NK-92 (cell line): ENCODE measurements around the gene KCNE3.

Experiments used
- DNase-seq: peaks from one replicate; lab custom pipeline; 2025; ENCODE audit not compliant: unreplicated experiment; lab: John Stamatoyannopoulos, UW

Gene KCNE3, protein sequence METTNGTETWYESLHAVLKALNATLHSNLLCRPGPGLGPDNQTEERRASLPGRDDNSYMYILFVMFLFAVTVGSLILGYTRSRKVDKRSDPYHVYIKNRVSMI

DNA sequence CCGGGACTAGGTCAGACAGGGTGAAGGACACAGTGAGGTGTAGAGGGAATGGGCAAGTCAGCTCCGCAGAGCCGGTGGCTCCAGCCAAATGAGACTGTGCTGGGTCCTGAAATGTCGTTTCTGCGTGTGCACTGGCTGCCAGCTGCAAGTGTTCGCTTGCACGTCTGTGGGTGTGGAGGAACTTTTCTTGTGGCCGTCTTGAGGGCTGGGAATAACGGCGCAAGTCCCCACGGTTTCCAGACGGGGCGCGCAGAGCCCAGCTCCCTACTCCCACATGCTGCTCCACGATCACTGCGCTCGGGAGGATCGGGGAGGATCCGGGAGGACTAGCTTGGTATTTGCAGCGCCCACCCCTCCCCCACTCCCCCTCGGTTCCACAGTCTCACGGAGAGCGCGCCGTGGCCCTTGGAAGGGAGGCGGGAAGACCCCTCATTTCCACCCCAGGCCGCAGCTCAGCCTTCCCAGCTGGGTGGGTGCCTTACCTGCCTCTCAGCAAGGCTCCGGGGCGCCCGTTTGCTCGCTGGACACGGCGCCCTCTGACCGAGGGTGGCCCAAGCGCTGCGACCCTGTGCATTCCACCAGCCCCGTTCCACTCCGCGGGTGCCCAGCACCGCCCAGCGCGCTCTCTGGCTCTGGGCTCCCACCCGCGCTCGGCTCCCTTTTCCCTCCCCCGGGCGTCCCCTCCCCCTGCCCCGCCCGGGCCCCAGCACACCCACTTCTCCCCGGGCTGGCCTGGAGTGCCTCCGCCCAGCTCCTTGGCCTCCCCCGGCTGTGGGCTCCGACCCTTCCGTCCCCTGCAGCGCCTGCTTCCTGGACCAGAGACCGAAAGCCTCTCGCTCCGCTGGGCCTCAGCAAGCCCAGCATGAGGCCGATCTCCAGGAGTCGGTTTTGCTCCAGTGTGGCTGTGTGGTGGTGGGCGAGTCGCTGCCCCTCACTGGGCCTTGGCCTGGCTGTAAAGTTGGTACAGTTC, at the start of gene KCNE3:
Gene KCNE3, minus strand, starts transcription at position 634 of the 970 bp plus-strand sequence. CDS start 9,986 bp downstream, outside the sequence.
- no peak for DNase-seq

DNA sequence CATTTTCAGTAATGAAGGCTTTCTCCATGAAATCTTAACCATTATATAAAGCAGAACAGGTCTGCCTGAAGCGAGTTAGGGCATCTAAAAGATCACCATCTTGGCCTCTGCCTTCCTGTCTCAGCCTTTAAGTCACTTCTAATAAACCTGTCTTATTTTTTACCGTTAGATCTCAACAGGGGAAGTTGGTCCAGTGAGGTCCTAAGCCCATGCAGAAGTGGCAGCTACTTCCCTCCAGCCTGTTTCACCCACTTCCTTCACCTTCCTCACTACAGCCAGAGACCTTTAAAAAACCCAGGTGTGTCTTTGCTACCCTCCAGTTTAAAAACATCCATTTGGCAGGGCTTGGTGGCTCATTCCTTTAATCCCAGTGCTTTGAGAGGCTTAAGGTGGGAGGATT, 40.2 kb upstream of the KCNE3 start:
- DNase-seq = no peak

DNA sequence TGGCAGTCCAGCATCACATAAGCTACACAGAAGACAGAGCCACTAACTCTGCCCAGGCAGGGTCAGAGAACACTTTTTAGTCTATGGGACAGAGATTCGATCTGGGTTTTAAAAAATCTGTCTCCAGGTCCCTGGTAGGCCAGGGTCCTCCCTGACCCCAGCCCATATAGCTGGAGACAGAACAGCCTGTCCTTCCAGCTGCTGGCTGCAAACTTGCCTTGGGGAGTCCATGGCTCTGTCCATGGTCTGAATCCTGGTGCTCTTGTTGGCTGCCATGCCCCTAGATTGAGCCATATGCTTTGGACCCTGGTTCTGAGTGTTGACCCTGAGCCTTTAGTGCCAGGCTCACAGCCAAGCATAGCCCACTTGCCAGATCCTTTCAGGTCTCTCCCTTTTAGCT, 39.5 kb upstream of the KCNE3 start:
- DNase-seq = no peak

DNA sequence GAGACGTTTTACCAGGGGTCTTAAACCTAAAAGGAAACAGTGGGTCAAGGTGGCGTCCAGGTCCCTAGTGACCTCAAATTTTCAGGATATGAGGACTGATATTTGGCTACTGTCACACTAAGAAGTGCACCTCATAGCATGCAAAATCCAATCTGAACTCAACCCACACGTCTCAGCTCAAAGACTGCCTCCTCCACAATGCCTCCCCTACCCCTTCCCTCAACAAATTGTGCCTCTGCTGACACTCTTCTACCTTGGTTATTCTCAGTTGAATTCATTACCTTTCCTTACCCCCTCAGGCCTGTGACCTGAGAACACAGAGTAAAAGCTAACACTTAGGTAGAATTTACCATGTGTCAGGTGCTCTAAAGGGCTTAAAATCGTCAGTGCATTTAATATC, 38.6 kb upstream of the KCNE3 start:
- DNase-seq = no peak

DNA sequence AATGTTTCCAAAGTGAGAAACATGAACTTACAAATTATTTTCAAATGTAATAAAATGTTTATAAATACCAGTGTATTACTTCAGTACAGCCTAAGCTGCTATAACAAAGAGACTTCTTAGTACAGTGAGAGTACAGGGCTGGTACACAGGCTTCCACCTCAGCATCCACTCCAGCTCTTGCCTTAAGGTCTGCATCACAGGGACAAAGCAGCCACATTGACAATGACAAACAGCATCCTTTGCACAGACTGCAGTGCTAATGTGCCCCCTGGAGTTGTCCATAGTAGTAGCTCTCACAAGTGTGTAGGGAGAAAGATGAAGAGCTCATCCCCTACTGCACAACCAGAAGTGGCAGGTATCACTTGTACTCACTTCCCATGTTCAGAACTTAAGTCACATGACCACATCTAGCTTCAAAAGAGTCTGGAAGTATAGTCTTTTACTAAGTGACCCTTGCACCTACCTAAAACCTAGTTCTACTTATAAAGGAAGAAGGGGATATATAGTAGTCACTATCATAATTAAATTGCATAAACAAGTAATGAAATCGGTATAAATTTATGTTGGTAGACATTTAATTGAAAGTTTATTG, 36.8 kb upstream of the KCNE3 start:
- DNase-seq = no peak

DNA sequence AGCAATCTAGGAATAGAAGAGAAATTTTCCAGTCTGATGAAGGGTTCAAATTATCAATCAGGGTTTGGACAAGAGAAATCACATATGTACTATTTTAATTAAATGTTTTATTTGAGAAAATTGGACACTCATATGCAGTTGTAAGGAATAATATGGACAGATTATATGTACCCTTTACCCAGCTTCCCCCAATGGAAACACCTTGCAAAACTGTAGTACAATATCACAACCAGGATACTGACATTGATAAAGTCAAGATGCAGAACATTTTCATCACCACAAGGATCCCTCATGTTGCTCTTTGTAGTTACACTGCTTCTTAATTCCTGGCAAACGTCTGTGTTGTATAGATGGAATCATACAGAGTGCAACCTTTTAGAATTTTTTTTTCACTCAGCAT, 27.6 kb upstream of the KCNE3 start:
- DNase-seq = no peak

DNA sequence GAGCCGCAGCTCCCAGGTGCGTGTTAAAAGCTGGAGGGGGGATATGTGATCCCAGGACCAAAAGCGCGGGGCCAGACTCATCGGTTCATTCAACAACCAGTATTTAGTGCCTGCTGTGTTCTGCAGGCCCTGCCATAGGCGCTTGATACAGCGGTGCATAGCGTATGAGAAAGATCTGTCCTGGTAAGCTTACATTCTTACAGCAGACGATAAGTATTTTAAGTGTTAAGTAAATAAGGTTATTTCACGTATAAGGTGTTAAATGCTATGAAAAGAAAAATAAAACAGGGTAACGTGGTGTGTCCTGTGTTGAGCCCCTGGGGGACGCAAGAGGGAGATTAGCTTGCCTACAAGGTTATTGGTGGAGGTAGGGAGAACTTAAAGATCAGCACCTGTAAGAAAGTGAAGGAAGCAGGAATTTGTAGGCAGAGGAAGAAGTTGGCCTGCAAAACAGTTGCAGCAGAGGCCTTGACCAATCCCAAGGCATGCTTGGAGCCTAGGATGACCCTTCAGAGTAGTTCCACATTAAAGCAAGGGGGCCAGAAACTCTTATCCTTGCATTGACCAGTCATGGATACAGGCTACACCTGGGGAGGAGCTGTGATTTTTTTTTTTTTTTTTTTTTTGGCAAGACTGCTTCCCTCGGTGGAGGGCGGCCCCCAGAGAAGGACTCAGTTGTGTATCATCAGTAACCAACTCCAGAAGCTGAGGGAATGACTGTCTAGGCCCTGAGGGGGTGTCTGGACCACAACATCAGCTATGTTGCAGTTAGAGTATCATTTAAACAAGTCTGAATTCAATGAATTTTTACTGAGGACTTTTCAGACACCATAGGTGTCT, 26.7 kb upstream of the KCNE3 start:
- DNase-seq = no peak

DNA sequence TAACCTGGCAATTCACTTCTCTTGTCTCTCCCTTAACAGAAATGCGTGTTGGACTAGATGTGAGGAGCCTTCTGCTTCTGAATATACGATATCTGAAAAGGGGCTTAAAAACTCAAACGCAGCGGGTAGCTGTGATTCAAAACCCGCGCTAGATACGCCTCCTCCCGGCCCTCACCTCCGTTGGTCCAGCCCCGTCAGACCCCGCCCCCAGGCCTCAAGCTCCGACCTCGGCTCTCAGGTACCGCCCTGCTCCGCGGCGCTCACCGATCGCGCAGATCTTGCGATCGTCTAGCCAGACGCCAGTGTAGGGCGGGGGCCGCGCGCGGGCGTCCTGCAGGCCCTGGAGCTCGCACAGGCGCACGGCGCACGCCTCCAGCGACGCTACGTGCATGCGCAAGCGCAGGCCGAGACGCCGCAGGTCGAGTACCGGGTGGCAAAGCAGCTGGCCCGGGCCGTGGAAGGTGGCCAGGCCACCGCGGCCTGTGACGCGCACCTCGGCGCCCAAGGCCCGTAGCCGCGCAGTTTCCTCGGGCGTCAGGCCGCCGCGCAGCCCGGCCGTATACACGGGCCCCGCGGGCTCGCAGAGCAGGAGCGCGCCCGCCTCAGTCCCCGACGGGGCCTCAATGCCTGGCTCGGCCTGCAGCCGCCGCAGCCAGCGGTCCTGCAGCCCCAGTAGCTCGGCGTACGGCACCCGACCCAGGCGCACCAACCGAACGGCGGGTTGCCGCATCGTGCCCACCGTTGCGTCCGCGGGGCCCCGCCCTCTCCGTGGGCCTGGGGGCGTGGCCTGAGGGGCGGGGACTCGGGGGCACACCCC, 25.8 kb upstream of the KCNE3 start, which contains the start of gene LIPT2:
Gene LIPT2, minus strand, starts transcription at position 751 of the 817 bp plus-strand sequence. Its CDS starts 21 bp downstream, at position 730.
- peak; percentile 76 for DNase-seq

DNA sequence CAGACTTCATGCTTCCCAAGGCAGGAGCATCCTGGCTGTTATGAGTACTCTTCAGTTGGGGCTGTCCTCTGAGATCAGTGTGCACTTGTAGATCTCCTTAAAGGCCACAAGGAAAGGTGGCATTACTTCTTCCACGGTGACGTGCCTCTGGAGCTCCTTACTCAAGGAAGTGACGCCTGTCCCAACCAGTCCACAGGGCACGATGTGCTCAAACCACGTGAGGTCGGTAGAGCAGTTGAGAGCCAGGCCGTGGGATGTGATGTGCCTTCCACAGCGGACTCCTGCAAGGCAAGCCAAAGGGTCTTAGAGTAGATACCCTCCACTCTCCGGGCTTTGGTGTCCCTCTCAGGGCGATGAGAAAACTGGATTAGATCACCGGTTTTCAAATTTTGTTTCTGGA, 24.7 kb upstream of the KCNE3 start:
- DNase-seq = no peak

DNA sequence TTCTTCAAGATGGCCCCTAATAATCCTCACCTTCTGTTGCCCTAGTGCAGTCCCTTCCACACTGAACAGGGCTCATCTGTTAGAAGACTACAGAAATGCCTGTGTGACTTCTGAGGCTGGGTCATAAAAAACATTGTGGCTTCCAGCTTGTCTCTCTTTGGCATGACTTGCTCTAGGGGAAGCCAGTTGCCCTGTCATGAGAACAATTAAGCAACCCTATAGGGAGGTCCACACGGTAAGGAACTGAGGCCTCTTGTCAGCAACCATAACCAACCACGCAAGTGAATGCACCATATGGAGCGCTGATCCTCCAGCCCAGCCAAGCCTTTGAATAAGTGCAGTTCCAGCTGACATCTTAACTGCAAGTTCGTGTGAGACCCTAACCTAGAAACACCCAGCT, 23.6 kb upstream of the KCNE3 start:
- DNase-seq = no peak

DNA sequence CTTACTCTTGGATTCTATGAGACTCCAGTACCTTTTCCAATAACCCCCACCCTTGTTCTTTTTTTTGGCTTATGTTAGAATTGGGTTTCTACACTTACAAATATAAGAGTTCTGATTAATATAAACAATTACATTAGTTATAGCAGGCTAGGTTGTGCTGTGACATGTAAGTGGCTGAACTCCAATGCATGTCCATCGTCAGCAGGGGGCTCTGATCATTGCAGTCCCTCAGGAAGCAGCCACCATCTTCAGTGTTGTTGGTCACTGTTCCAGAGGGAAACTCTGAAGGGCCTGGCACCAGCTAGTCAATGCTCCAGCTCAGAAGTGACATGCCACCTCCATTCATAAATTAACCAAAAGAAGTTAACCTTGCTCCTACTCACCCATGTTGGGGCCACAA, 20.5 kb upstream of the KCNE3 start:
- DNase-seq = no peak

DNA sequence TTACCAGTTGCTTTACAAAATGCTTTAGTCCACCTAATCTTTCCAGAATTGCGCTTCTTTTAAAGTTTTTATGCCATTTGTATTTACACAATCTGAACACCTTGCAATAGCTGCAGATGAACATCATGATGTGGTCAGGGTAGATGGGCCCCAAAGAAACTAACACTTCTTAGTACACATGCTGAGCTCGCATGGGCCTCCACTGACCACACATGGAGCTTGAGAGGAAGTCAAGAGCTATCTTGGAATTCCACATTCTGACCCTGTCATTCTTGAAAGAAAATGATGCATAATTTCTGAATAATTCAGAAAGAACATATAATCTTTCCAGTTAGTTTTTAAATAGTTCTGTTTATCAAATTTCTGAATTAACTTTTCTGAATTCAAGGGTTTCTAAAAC, 18.5 kb upstream of the KCNE3 start:
- DNase-seq = no peak

DNA sequence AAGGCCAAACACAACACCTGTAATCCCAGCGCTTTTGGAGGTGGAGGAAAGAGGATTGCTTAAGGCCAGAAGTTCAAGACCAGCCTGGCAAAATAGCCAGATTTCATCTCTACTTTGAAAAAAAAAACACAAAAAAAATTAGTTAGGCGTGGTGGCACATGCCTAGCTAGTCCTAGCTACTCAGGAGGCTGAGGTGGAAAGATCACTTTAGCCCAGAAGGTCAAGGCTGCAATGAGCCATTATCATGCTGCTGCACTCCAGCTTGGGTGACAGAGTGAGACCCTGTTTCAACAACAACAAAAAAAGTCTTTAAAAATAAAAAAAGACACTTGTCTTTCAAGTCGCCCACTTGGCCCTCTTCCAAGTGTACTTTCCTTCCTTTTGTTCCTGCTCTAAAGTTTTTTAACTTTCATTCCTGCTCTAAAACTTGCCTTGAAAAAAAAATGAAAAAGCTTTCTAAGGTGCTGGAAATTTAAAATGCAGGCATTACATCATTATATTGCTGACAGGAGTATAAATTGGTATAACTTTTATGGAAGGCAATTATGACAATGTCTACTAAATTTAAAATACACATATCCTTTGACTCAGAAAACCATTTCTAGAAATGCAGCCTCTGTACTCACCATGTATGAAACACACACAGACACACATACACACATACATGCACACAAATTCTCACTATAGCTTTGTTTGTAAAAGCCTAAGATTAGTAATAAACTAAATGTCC, 13.5 kb upstream of the KCNE3 start:
- no peak for DNase-seq

DNA sequence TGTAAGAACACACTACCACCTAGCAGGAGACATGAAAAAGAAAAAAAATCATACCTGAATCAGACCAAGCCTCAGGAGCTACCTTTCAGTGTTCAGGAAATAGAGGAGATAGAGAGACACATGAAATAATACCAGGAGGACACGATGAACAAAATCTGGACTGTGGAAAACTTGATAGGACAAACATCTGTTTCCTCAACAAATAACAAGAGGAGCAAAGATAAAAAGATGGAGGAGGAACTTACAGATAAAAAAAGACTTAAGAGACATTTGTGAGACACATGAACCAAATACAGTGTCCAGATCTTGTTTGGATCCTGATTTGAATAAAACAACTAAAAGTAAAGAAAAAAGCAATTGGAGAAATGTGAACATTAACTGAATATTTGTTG, 12.4 kb upstream of the KCNE3 start:
- no peak for DNase-seq

DNA sequence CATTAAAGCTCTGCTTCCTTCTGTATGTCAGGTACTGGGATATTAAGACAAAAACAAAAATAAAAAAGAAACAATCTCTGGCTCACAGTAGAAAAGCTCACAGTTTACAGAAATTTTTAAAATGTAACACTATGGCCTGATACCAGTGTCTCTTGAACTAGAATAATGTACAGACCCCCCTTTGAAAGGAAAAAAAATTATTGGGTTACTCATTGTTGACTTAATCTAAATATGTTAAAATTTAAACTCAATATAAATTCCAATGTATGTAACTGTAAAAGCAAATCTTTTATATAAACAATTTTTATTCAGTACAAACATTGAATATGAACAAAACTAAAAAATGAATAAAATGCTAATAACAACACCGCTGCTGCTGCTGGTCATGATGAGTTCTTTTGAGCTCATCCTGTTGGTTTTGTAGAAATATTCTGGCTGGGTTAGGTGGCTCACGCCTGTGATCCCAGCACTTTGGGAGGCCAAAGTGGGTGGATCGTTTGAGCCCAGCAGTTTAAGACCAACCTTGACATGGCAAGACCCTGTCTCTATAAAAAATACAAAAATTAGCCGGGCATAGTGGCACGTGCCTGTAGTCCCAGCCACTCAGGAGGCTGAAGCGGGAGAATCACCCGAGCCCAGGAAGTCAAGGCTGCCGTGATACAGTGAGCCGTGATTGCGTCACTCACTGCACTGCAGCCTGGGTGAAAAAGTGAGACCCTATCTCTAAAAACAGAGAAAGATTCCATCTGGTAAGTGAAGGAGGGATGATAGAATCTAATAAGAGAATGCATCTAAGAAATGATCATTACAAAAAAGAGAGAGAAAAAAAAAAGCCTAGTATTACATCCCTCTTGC, 11.8 kb upstream of the KCNE3 start:
- no peak for DNase-seq

DNA sequence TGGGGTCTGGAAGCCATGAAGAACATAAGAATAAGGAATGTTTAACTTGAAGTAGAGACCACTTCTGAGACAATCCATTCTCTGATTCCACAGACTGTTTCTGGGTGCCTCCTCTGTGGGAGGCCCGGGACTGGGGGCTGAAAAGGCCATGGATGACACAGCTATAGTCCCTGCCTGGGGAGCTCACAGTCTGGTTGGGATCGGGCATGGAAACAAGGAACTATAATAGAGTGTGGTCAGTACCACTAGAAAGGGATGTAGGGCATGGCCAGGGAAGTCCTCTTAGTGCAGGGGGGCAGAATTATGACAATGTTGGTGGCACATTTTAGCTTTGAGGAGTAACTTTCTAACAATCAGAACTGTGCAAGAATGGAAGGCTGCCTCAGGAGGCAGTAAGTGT, 9.2 kb upstream of the KCNE3 start:
- DNase-seq = no peak

DNA sequence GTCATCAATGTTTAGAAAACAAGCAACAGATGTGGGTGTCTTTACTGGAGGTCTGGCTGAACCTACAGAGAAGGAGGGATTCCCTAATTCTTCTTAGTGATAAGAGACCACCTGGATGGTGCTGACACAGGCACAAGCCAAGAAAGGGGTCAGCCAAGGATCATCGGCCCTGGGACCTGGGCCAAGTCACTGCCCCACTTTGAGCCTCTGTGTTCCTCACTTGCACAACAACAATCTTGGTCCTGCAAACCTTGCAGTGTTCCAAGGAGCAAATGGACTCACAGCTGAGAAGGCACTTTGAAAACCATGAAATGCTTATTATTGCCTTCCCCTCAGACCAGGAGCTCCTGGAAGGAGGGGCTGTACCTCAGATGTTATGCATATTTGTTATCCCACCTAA, 7.0 kb upstream of the KCNE3 start:
- no peak for DNase-seq

DNA sequence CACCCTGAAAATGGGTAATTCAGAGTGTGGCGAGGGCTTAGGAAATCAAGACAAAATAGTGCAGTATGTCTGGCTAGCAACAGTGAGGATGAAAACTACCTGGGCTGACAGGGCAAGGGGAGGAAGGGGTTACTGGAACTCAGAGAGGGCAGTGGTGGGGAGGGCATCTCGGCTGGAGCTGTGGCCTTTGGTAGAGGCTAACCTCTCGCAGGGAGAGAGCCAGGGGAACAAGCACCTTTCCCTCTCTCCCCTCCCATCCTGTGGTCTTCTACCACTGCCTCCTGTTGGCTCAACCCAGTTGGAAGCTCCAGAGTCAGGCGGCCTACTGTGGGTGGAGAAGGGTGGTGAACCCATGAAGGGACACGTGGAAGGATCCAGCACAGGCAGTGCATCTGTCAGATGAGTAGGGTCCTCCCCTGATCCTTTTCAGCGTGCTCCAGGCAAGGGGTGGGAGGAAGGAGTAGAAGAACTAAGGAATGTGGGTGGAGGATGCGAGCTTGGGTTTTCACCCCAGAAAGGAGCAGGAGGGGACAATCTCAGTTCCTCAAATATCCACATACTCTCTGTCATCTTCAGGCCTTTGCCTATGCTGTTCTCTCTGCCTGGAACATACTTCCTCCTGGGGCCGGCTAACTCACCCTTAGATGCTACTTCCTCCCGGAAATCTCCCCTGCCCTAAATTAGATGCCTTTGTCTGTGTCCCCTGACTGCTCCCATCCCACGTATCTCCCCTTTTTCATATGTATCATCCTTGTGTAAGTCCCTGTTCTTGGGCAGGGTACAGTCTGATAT, 6.2 kb upstream of the KCNE3 start:
- no peak for DNase-seq
